Measurements from ENCODE around the gene KPNA2.
"Not testable (repeated sequence)": the region's sequence is repeated elsewhere in the genome, so short reads cannot be mapped to it uniquely, and the experiment has no call there.

Gene KPNA2

DNA sequence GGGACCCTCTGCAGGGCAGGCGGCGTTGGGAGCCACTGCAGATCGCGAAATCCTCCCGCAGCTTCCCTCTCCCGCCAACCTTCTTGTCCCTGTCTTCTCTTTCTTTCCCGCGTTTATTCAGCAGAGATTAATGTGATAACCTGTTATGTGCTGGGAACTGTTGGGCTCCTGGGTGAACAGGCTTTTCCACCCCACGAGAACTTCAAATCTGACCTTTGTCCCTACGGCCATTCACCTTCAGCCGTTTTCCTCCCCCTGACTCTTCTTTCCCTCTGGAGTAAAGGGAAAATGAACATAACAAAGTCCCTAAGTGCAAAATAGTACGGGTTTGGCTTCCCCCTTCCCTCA, 15.2 kb upstream of the KPNA2 start:
- DNase-seq (ENCODE audit: low read depth), result no peak

- not testable (repeated sequence) for DNase-seq (ENCODE audit: low read depth)
Observed at GRCh38 chr17:68020791-68021190, 14.7 kb upstream of the KPNA2 start.

- DNase-seq (ENCODE audit: low read depth), result no peak
Observed at GRCh38 chr17:68021963-68022362, 13.6 kb upstream of the KPNA2 start.

DNA sequence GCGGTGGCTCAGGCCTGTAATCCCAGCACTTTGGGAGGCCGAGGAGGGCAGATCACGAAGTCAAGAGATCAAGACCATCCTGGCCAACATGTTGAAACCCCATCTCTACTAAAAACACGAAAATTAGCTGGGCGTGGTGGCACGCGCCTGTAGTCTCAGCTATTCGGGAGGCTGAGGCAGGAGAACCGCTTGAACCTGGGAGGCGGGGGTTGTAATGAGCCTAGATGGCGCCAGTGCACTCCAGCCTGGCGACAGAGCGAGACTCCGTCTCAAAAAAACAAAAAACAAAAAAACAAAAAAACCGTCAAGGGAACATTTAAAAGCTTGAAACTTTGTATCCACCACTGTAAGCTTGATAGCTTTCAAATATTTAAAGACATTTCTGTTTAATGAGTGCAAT, 13.0 kb upstream of the KPNA2 start:
- DNase-seq (ENCODE audit: low read depth), result not testable (repeated sequence)

- DNase-seq (ENCODE audit: low read depth), result no peak
Observed at GRCh38 chr17:68029512-68030215, 5.9 kb upstream of the KPNA2 start.

DNA sequence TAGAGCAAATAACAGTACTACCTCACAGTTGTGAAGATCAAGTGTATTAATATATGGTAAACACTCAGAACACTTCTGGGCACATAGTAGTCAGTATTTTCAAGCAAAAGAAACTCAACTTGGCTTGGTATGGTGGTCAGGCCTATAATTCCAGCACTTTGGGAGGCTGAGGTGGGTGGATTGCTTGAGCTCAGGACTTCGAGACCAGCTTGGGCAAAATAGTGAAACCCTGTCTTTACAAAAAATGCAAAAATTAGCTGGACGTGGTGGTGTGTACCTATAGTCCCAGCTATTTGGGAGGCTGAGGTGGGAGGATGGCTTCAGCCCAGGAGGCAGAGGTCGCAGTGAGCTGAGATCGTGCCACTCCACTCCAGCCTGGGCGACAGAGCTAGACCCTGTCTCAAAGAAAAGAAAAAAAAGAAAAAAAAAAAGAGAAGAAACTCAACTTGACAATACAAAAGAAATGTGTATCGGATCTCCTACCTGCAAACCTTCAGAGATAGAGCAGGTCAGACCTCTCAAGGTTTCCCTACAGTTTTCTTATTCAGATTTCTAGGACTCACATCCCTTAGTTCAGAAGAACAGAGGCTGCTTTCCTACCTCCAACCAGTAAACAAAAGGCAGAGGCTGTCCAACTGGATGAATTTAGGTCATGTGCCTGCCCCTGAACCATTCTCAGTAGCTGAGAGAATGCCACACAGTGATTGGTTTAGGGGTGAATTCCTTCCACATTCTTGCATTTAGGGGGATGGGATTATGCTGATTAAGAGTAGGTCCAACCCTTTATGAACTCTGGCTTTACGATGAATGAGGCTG, 1.7 kb upstream of the KPNA2 start:
- DNase-seq (ENCODE audit: low read depth), result peak; percentile 54

DNA sequence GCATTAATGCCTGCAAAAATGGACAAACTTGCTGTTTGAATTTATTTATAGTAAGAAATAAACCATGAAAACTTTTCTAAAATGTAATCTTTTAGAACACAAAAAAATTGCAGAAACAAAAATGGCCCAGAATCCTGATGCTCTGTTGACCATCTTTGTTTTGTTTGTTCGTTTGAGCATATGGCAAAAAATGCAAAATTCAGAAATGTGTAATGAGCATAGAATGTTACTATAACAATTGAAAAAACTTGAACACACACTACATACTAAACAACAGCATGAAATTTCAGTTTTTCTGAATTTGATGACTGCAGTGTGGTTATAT, 1.1 kb upstream of the KPNA2 start:
- no peak for DNase-seq (ENCODE audit: low read depth)

DNA sequence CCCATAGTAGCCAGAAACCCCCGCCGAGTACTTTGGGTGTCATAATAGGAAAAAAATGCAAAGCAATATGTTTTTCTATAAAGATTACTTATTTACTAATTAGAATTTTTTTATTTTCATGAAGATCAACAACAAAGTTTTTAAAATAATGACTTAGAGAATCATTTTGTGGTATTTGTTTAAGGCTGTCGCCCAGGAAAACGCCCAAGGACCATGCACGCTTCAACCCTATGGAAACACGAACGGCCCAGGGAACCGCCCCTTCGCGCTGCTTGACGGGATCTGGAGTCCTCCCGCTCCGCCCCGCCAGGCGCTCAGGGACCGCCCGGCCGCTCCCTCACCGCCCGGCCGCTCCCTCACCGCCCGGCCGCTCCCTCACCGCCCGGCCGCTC, 408 bp upstream of the KPNA2 start:
- no peak for DNase-seq (ENCODE audit: low read depth)

- no peak for DNase-seq (ENCODE audit: low read depth)
Observed at GRCh38 chr17:68036304-68037147, 991 bp downstream of the KPNA2 start.

DNA sequence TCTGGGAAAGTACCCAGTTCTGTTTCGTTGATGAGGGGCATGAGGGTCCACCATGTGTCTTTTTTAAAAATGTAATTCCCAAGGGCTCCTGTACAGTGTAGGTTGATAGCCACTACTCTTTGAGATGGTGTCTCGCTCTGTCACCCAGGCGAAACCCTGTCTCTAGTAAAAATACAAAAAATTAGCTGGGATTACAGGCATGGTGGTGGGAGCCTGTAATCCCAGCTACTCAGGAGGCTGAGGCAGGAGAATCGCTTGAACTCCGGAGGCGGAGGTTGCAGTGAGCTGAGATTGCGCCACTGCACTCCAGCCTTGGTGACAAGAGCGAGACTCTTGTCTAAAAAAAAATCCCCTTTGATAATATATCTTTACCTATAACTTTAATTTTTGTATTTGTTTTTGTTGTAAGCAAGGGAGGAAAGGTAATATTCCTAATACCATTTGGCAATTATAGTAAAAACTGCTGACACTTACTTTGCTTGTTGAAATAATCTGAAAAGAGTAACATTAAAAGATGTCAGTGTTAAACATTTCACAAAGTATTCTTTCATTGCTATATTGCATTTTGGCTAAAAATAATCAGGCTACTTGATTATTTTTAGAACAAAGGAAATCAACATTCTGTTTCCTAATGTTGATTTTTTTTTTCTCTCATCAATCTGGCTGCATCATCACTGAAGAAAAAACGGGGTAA, 11.8 kb downstream of the KPNA2 start:
- DNase-seq (ENCODE audit: low read depth), result no peak

GRCh38 chr17:68047890-68048542, 12.5 kb downstream of the KPNA2 start:
- not testable (repeated sequence) for DNase-seq (ENCODE audit: low read depth)

- DNase-seq (ENCODE audit: low read depth), result no peak
Observed at GRCh38 chr17:68048996-68049395, 13.5 kb downstream of the KPNA2 start.

DNA sequence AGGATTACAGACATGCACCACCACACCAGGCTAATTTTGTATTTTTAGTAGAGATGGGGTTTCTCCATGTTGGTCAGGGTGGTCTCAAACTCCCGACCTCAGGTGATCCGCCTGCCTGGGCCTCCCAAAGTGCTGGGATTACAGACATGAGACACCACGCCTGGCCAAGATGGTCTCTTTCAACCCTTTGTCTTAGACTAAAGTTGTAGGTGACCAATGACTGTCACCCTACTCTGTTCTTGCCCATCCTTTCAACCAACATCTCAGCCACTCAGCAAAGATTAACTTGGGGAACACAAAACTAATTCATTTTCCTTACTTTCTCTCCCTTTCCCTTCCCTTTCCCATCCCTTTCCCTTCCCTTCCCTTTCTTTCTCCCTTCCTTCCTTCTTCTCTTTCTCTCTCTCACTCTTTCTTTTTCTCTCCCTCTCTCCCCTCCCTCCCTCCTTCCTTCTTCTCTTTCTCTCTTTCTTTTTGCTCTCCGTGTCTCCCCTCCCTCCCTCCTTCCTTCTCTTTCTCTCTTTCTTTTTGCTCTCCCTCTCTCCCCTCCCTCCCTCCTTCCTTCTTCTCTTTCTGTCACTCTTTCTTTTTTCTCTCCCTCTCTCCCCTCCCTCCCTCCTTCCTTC, 14.4 kb downstream of the KPNA2 start:
- not testable (repeated sequence) for DNase-seq (ENCODE audit: low read depth)

- DNase-seq (ENCODE audit: low read depth), result not testable (repeated sequence)
Observed at GRCh38 chr17:68051321-68052312, 16.1 kb downstream of the KPNA2 start.

GRCh38 chr17:68052810-68053209, 17.3 kb downstream of the KPNA2 start:
- DNase-seq (ENCODE audit: low read depth), result no peak

DNA sequence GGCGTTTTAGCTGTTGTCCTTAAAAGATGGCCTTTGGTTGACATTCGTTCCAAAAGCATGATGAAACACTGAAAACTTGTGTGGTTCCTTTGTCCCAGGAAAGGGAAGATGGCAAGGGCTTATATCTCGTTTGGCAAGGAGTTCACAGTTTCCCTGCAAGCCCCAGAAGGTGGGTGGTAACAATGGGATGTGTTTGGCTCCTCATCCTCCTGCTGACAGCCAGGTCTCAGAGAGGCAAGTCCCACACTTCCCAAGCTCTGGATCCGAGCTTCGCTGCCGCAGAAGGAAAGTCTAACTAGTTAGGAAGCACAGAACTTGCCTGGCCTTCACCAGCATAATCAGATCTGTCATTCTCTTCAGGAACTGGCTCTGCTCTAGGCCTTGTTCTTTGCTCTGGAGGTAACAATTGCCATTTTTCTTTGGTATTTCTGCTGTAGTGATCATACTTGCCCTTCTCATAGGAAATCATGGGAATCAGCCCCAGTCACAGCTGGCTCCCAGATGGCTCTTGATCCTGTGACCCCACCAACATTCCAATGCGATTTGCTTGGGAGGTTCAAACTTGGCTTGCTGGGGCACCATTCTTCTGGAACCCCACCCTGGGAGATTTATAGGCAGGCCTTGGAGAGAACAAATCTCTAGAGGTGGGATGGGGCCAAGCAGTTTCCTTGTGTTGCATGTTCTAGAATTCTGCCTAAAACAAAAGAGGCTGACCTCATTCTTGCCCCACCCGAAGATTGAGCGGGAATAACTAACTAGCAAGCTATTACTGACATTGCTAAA, 17.9 kb downstream of the KPNA2 start:
- peak; percentile 86 for DNase-seq (ENCODE audit: low read depth)

- no peak for DNase-seq (ENCODE audit: low read depth)
Observed at GRCh38 chr17:68054296-68054900, 18.9 kb downstream of the KPNA2 start.

GRCh38 chr17:68057531-68057952, 22.0 kb downstream of the KPNA2 start:
- DNase-seq (ENCODE audit: low read depth), result no peak

DNA sequence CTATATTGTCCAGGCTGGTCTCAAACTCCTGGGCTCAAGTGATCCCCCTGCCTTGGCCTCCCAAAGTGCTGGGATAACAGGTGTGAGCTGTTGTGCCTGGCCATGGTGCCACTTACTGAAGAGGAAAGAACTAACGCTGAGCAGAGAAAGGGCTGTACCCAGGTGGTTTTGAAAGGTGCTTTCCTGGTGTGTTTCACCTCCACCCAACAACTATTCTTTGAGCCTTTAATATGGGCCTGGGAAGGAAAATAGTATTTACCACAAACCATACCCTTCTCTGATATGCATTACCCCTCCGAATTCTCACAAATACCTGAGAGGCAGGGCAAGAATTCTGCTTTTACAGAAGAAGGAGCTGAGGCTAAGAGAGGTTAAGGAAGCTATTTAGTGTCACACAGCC, 24.8 kb downstream of the KPNA2 start:
- no peak for DNase-seq (ENCODE audit: low read depth)

Measured in fibroblast of the conjunctiva (primary cell).